SK-N-MC (cell line): ENCODE measurements around the gene SERP2.

Source experiments
- DNase-seq: peaks from one replicate; pipeline ENCODE4 v3.0.0-alpha.2; 2011; ENCODE audit warnings: low read depth, low spot score
- H3K27ac ChIP-seq: fragments of 200-600 bp; sonication (generic); 2 replicates; pipeline ENCODE4 v1.5.1; 2016; ENCODE audit warnings: mixed run types
- H3K36me3 ChIP-seq: fragments of 200-600 bp; sonication (generic); 2 replicates; pipeline ENCODE4 v1.6.1; 2017; ENCODE audit warnings: antibody characterized with exemption, low read length, mixed read lengths; ENCODE audit not compliant: insufficient read depth
- H3K4me3 ChIP-seq: fragments of 200-600 bp; sonication (generic); 2 replicates; pipeline ENCODE4 v1.5.1; 2016
- H3K9ac ChIP-seq: fragments of 200-600 bp; sonication (generic); 2 replicates; pipeline ENCODE4 v1.8.0; 2017; ENCODE audit warnings: mixed run types, mixed read lengths; ENCODE audit not compliant: insufficient read length
- H3K9me3 ChIP-seq: fragments of 200-600 bp; sonication (generic); 2 replicates; pipeline ENCODE4 v1.6.1; 2017; ENCODE audit warnings: low read depth, mild to moderate bottlenecking, antibody characterized with exemption, low read length, moderate library complexity, mixed read lengths
- EZH2 ChIP-seq: fragments of 200-600 bp; sonication (generic); IDR thresholded peaks from one replicate; pipeline ENCODE4 v1.6.1; 2017; ENCODE audit warnings: antibody characterized with exemption
- FOXP2 ChIP-seq: optimal IDR thresholded peaks from 2 replicates; pipeline ENCODE3; 2011; ENCODE audit warnings: mild to moderate bottlenecking, moderate library complexity; ENCODE audit not compliant: insufficient read depth; ENCODE audit errors: extremely low read length, control extremely low read depth
- POLR2AphosphoS5 ChIP-seq: IDR thresholded peaks from 2 replicates; pipeline ENCODE4 v1.6.1; 2012; ENCODE audit warnings: mild to moderate bottlenecking, low read depth, low read length, borderline replicate concordance

SERP2 gene

DNA sequence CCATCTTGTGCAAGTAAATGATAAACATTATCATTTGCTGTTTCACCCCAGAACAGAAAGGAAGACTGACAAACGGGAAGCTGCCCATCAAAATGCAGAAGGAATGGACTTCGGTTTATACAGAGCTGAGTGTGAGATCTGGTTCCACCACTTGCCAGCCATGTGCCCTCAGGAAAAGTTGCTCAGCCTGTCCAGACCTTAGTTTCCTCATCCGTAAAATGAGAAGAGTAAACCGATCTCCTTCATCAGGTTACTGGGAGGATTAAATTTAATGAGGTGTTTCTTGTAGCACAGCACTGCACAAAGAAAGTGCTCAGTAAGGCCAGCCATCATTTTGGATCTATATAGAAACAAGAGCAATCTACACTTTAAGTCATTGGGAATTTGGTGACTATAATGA is 36.7 kb upstream of the SERP2 start:
- TF ChIP-seq POLR2AphosphoS5 (no peak), FOXP2 (no peak), EZH2 (no peak)
- DNase-seq: no peak
- Histone ChIP-seq H3K4me3 (no peak overlapping the region), H3K9ac (no peak overlapping the region), H3K9me3 (no peaks in the 10 kb centered on the region), H3K36me3 (no peaks in the 10 kb centered on the region), H3K27ac (no peak overlapping the region)

GRCh38 chr13:44337581-44337980 is 36.0 kb upstream of the SERP2 start:
- no peak for DNase-seq
- Histone ChIP-seq H3K4me3 (no peak overlapping the region), H3K9me3 (no peaks in the 10 kb centered on the region), H3K36me3 (no peaks in the 10 kb centered on the region), H3K27ac (no peak overlapping the region), H3K9ac (no peak overlapping the region)
- TF ChIP-seq FOXP2: no peak

DNA sequence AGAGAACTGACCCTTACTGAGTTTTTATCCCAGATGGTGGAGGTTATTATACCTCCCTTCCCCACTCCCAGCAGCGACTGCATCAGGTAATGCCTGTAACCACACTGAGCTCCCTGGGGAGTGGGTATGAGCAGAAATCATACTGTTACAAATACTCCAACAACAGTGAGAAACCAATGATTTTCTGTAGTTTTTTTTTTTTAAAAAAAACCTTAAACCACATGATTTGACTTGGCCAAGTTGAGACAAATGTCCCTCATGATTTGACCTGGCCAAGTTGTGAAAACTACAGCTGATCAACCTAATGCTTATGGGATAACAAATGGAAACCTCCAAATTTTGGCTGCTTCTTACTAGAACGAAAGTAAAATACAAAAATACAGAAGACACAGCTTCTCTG is 33.1 kb upstream of the SERP2 start:
- Histone ChIP-seq H3K4me3 (no peak overlapping the region), H3K9me3 (no peaks in the 10 kb centered on the region), H3K36me3 (no peaks in the 10 kb centered on the region), H3K9ac (no peak overlapping the region), H3K27ac (no peak overlapping the region)
- TF ChIP-seq EZH2: no peak
- no peak for TF ChIP-seq POLR2AphosphoS5
- no peak for TF ChIP-seq FOXP2
- DNase-seq: no peak

DNA sequence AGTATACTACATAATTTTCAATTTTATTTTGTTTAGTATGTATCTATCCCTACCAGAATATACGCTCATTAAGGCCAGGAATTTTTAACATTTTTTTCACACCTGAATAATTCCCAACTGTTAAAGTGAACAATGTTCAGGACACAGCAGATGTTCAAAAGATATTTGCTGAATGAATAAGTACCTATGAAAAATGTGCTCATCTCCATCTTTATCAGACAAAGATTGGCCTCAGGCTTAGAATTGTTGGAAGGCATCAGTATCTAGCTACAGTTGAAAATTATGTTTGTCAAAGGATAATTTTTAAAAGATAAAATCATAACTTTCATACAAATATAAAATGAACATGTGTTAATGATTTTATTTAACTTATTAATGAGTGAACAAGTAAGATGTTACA is 30.9 kb upstream of the SERP2 start:
- TF ChIP-seq FOXP2 (no peak), EZH2 (no peak), POLR2AphosphoS5 (no peak)
- H3K4me3 ChIP-seq: no peak overlapping the region
- no peaks in the 10 kb centered on the region for H3K36me3 ChIP-seq

DNA sequence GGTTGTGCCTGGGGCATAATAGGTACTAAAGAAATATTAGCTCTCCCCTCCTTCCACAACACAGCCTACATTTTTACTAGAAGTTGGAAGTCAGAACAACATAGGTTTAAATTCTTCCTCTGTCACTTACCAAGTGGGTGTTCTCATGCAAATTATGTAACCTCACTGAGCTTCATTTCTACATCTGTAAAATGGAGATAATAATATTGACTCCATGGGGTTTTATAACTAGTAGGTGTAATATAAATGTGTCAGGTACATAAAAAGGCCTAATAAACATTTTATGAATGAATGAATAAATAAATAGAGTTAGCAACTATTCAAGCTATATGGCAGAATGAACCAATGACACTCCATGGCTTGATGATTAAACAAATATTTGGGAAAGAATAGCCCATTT is 27.1 kb upstream of the SERP2 start:
- no peak overlapping the region for H3K27ac ChIP-seq
- no peak overlapping the region for H3K4me3 ChIP-seq
- no peaks in the 10 kb centered on the region for H3K36me3 ChIP-seq
- H3K9ac ChIP-seq: no peak overlapping the region
- no peak for DNase-seq
- no peak for TF ChIP-seq FOXP2
- no peak for TF ChIP-seq EZH2
- TF ChIP-seq POLR2AphosphoS5: no peak
- H3K9me3 ChIP-seq: no peaks in the 10 kb centered on the region

More for the DNA sequence above, 30.9 kb upstream of the SERP2 start:
- Histone ChIP-seq H3K27ac (no peak overlapping the region), H3K9me3 (no peaks in the 10 kb centered on the region), H3K9ac (no peak overlapping the region)
- DNase-seq: no peak

DNA sequence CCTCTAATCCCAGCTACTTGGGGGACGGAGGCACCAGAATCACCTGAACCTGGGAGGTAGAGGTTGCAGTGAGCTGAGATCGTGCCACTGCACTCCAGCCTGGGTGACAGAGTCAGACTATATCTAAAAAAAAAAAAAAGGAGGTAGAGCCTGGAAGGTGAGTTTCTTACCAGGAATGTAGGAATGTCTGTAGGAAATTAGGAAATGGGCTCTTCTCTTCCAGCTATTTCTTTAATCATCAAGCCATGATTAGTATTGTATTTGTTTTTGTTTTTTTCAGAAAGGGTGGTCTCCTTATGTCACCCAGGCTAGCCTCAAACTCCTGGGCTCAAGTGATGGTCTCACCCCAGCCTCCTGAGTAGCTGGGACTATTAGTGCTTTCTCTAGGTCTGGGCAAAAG is 26.3 kb upstream of the SERP2 start:
- no peak overlapping the region for H3K9ac ChIP-seq
- H3K36me3 ChIP-seq: no peaks in the 10 kb centered on the region
- no peak overlapping the region for H3K4me3 ChIP-seq
- no peak for DNase-seq
- peak overlapping the region; percentile 20; the same call in 1 of the 2 replicates for H3K27ac ChIP-seq
- H3K9me3 ChIP-seq: no peaks in the 10 kb centered on the region
- no peak for TF ChIP-seq EZH2
- no peak for TF ChIP-seq FOXP2
- no peak for TF ChIP-seq POLR2AphosphoS5

- H3K4me3 ChIP-seq: no peak overlapping the region
- H3K27ac ChIP-seq: peak overlapping the region; percentile 20; the same call in 1 of the 2 replicates
- H3K36me3 ChIP-seq: no peaks in the 10 kb centered on the region
- no peak overlapping the region for H3K9ac ChIP-seq
- no peak for DNase-seq
- no peak for TF ChIP-seq EZH2
- TF ChIP-seq FOXP2: no peak
- no peaks in the 10 kb centered on the region for H3K9me3 ChIP-seq
Measured at GRCh38 chr13:44347949-44348348, 25.7 kb upstream of the SERP2 start.

GRCh38 chr13:44350775-44351504 is 22.7 kb upstream of the SERP2 start:
- no peak overlapping the region for H3K4me3 ChIP-seq
- TF ChIP-seq POLR2AphosphoS5 (no peak), FOXP2 (no peak), EZH2 (no peak)

DNA sequence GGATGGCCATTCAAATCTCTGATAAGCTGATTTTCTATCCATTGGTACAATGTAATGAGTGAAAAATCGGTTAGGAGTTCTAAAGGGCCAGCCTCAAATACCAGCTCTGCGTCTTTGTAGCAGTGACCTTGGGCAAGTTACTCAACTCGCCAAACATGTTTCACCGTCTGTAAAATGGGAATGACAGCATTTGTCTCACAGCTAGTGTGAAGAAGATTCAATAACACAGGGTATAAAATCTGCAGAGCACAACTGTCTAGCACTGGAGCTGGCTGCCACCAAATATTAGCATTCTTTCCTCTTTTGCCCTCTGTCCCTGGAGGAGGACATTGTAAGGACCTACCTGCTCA is 22.1 kb upstream of the SERP2 start:
- Histone ChIP-seq H3K36me3 (no peaks in the 10 kb centered on the region), H3K9me3 (no peaks in the 10 kb centered on the region), H3K27ac (peak overlapping the region; percentile 38; the same call in 1 of the 2 replicates), H3K9ac (no peak overlapping the region), H3K4me3 (no peak overlapping the region)
- no peak for DNase-seq
- no peak for TF ChIP-seq EZH2
- TF ChIP-seq FOXP2: no peak
- no peak for TF ChIP-seq POLR2AphosphoS5

More at GRCh38 chr13:44350775-44351504, 22.7 kb upstream of the SERP2 start:
- Histone ChIP-seq H3K9ac (no peak overlapping the region), H3K27ac (no peak overlapping the region), H3K36me3 (no peaks in the 10 kb centered on the region), H3K9me3 (no peaks in the 10 kb centered on the region)
- DNase-seq: no peak

- no peak overlapping the region for H3K9ac ChIP-seq
- H3K27ac ChIP-seq: peak overlapping the region; percentile 38; the same call in 1 of the 2 replicates
- H3K36me3 ChIP-seq: no peaks in the 10 kb centered on the region
- TF ChIP-seq EZH2 (no peak), FOXP2 (no peak), POLR2AphosphoS5 (no peak)
- no peak overlapping the region for H3K4me3 ChIP-seq
- no peak for DNase-seq
- no peaks in the 10 kb centered on the region for H3K9me3 ChIP-seq
Measured at GRCh38 chr13:44352202-44352601, 21.4 kb upstream of the SERP2 start.
